Measurements from ENCODE around the gene IRGQ. TPM values are rescaled to one million over a fixed set of nuclear protein-coding genes. Genes with fewer than 3 reads are reported as not detected.

IRGQ gene
- total RNA-seq, 1 experiment from 2014 or later: 15.8 TPM

DNA sequence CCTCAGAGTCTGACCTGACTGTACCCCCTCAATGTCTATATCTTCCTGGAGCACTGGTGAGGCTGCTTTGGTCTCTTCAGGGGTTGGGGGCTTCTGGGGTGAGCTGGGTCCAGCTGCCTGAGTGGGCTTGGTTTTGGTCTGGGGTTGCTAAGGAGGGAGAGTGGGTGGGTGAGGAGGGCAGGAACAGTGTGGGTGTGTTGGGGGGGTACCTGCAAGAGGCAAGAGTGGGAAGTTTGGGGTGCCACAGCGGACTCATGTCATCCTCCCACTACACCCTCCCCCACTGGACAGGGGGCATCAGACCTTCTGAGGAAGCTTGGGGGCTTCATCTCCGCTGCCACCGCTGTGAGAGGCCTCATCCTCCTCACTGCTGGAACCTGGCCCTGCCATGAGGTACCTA, 49.4 kb downstream of the IRGQ start:
- DNase-seq (ENCODE audit: low read depth): no peak

DNA sequence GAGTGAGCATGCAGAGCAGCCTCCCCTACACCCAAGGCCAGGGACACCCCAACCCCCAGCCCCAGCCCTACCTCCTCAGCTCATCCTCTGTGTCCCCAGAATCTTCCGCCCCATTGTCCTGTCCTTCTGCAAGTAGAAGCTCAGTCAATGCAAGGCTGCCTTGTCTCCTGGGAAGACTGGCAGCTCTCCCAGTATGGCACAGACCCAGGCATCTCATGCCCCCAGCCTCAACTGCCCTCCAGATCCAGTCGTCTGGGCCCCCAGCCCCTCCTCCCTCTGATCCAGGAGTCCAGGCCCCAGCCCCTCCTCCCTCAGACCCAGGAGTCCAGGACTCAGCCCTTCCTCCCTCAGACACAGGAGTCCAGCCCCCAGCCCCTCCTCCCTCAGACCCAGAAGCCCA, 50.0 kb downstream of the IRGQ start:
- no peak for DNase-seq (ENCODE audit: low read depth)

DNA sequence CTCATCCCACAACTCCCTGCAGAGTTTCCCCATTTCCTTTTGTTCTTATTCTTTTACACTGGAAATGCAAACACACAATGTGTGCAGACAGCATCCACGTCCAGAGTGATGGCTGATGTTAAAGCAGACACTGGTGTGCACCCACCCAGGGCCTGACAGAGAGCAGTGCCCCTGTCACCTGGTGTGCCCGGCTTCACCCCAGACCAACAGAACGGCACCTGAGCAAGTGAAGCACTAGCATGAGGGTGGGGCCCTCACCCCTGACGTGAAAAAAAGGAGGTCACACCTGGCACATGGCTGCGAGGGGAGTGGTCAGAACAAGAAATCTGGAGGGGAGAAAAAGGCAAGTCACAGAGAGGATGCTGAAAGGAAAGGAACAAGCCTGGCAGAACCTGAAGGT, 50.7 kb downstream of the IRGQ start:
- no peak for DNase-seq (ENCODE audit: low read depth)

DNA sequence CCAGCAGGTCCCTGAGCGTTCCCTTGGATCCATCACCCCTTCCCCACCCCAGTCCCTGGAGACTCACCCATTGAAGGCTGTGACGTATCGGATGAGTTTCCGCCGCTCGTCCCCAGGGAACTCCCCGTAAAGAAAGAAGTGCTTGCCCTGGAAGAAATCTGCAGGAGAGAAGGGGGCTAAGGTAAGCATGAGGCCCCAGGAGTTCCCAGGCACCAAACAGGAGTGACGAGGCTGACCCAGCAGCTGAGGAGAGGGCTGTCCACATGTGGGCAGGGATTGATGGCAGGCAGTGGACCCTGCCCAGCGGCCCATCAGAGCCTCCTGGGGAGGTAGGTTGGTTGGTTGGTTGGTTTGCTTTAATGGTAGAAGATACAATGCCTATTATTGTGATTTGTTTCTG, 51.9 kb downstream of the IRGQ start:
- DNase-seq (ENCODE audit: low read depth): no peak

DNA sequence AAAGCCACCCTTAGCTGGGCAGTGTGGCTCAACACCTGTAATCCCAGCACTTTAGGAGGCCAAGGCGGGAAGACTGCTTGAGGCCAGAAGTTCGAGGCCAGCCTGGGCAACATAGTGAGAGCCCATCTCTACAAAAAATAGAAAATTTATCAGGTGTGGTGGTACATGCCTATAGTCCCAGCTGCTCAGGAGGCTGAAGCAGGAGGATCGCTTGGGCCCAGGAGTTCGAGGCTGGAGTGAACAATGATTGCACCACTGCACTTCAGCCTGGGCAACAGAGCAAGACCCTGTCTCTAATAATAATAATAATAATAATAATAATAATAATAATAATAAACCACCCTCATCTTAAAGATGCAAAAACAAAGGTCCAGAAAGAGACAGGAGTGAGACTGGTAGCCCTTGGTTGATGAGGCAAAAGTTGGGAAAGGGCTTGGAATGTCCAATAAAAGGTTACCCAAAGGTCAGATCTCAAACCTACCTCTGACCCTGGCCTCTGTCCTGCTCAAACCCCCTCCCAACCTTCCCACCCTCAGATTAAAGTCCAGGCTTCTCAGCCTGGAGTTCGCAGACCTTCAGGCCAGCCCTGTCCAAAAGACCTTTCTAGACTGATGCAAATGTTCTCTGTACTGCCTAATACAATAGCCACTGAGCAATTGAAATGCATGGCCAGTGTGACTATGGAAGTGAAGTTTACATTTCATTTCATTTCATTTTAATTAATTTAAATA, 53.8 kb downstream of the IRGQ start:
- DNase-seq (ENCODE audit: low read depth): no peak

DNA sequence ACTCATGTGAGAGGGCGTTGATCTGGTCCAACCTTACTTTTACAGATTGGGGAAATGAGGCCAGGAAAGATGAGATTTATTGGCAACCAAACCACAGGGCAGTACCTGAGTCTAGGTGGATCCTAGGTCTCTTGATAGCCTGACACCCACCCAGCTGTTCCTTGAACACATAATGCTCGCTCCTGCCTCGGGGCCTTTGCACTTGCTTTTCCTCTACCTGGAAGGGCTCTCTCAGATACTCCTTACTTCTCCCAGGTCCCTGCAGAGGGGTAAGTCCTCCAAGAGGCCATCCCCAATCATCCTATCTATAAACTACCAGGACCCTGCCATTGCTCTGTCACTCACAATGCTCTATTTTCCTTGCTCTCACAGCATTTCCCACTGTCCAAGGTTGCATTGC, 55.6 kb downstream of the IRGQ start:
- DNase-seq (ENCODE audit: low read depth): no peak

DNA sequence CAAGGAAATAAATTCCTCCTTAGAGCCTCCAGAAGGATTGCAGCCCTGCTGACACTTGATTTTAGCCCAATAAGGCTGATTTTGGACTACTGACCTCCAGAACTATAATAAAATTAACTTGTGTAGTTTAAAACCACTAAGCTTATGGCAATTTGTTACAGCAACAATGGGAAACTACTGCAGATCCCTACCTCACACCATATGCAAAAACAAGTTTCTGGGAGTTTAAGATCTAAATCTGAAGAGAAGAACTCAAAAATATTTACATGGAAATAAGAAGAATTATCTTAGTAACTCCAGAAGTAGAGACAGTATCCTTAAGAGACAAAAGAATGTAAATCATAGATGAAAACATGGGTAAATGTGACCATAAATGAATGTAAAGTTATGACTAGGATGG, 57.0 kb downstream of the IRGQ start:
- DNase-seq (ENCODE audit: low read depth): no peak

DNA sequence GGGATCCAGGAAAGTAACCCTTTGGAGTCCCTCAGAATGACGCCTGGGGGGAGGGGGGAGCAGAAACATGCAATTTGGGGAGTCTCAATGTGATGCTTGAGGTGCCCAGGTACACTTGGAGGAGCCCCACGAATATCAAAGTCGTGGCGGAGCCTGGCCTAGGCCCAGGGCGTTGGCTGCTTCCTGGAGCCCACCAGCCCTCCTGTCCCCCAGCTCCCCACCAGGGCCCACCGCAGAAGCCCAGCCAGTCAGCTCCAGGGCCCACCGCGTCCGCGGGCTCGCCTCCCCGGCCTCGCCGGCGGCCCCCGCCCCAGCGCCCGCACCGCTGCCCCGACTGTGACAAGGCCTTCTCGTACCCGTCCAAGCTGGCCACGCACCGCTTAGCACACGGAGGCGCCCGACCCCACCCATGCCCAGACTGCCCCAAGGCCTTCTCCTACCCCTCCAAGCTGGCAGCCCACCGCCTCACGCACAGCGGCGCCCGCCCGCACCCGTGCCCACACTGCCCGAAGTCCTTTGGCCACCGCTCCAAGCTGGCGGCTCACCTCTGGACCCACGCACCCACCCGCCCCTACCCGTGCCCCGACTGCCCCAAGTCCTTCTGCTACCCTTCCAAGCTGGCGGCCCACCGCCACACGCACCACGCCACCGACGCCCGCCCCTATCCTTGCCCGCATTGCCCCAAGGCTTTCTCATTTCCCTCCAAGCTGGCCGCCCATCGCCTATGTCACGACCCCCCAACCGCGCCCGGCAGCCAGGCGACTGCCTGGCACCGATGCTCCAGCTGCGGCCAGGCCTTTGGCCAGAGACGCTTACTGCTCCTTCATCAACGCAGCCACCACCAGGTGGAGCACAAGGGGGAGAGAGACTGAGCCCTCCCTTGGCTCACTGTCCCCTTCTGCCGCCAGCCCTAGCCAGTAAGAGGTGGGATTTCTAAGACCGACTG, 60.8 kb downstream of the IRGQ start:
- peak; percentile 47 for DNase-seq (ENCODE audit: low read depth)

Other genes starting within 250 kb of the IRGQ start
- not detected in 2 replicates for gene CD177, start 242.4 kb downstream of the IRGQ start, total RNA-seq (2014; rRNA removed; shearing (Covaris generic))
- gene TEX101, start 181.2 kb downstream of the IRGQ start, total RNA-seq (2014; rRNA removed; shearing (Covaris generic)): not detected in 2 replicates
- 0.74 TPM in 1 of 2 replicates, not detected in the other for gene LYPD3, start 130.5 kb downstream of the IRGQ start, total RNA-seq (2014; rRNA removed; shearing (Covaris generic))
- 7.8 and 17.6 TPM in 2 replicates for gene PHLDB3, start 91.4 kb downstream of the IRGQ start, total RNA-seq (2014; rRNA removed; shearing (Covaris generic))
- 17.9 and 29.7 TPM in 2 replicates for gene ETHE1, start 68.9 kb downstream of the IRGQ start, total RNA-seq (2014; rRNA removed; shearing (Covaris generic))
- not detected in 2 replicates for gene ZNF575, start 62.9 kb downstream of the IRGQ start, total RNA-seq (2014; rRNA removed; shearing (Covaris generic))
- 40.1 and 42.7 TPM in 2 replicates for gene XRCC1, start 20.6 kb downstream of the IRGQ start, total RNA-seq (2014; rRNA removed; shearing (Covaris generic))
- gene PINLYP, start 20.3 kb downstream of the IRGQ start, total RNA-seq (2014; rRNA removed; shearing (Covaris generic)): 0.11 and 0.12 TPM in 2 replicates
- gene ZNF576, start 461 bp upstream of the IRGQ start, total RNA-seq (2014; rRNA removed; shearing (Covaris generic)): 13.8 and 16.0 TPM in 2 replicates
- gene SRRM5, start 16.0 kb upstream of the IRGQ start, total RNA-seq (2014; rRNA removed; shearing (Covaris generic)): not detected in 2 replicates
- gene ZNF428, start 23.5 kb upstream of the IRGQ start, total RNA-seq (2014; rRNA removed; shearing (Covaris generic)): 40.5 and 41.9 TPM in 2 replicates
- gene CADM4, start 43.7 kb upstream of the IRGQ start, total RNA-seq (2014; rRNA removed; shearing (Covaris generic)): 4.8 and 9.9 TPM in 2 replicates
- gene PLAUR, start 74.0 kb upstream of the IRGQ start, total RNA-seq (2014; rRNA removed; shearing (Covaris generic)): 159 and 206 TPM in 2 replicates
- gene IRGC, start 119.9 kb upstream of the IRGQ start, total RNA-seq (2014; rRNA removed; shearing (Covaris generic)): not detected in 2 replicates
- 14.1 and 20.3 TPM in 2 replicates for gene SMG9, start 158.8 kb upstream of the IRGQ start, total RNA-seq (2014; rRNA removed; shearing (Covaris generic))
- 6.0 and 9.8 TPM in 2 replicates for gene KCNN4, start 184.8 kb upstream of the IRGQ start, total RNA-seq (2014; rRNA removed; shearing (Covaris generic))
- gene LYPD5, start 206.3 kb upstream of the IRGQ start, total RNA-seq (2014; rRNA removed; shearing (Covaris generic)): 0.89 and 2.9 TPM in 2 replicates
- gene ZNF283, start 231.2 kb upstream of the IRGQ start, total RNA-seq (2014; rRNA removed; shearing (Covaris generic)): 5.8 and 17.6 TPM in 2 replicates